Neural progenitor cell (in vitro differentiated cells): ENCODE results near the gene IL16. TPM values are rescaled to one million over a fixed set of nuclear protein-coding genes. Genes with fewer than 3 reads are reported as not detected.

Source experiments
- DNase-seq: peaks from one replicate; pipeline ENCODE4 v3.0.0-alpha.2; 2016; ENCODE audit warnings: low spot score
- H2AFZ ChIP-seq: fragments of 200-600 bp; sonication (generic); replicated peaks from 2 replicates; pipeline ENCODE4 v1.6.1; 2016; ENCODE audit warnings: antibody characterized with exemption
- H3F3A ChIP-seq: fragments of 200-600 bp; sonication (generic); 2 replicates; pipeline ENCODE4 v1.6.1; 2016; ENCODE audit warnings: antibody characterized with exemption, low read depth
- H3K27ac ChIP-seq: fragments of 200-600 bp; sonication (generic); 2 replicates; pipeline ENCODE4 v1.5.1; 2016; ENCODE audit warnings: mild to moderate bottlenecking
- H3K27me3 ChIP-seq: fragments of 200-600 bp; sonication (generic); 2 replicates; pipeline ENCODE4 v1.6.1; 2016; ENCODE audit warnings: mild to moderate bottlenecking, moderate library complexity
- H3K36me3 ChIP-seq: fragments of 200-600 bp; sonication (generic); 2 replicates; pipeline ENCODE4 v1.5.1; 2016
- H3K4me1 ChIP-seq: fragments of 200-600 bp; sonication (generic); 2 replicates; pipeline ENCODE4 v1.6.1; 2016; ENCODE audit warnings: mixed run types
- H3K4me2 ChIP-seq: fragments of 200-600 bp; sonication (generic); 2 replicates; pipeline ENCODE4 v1.6.1; 2016
- H3K4me3 ChIP-seq: fragments of 200-600 bp; sonication (generic); 2 replicates; pipeline ENCODE4 v1.5.1; 2016
- H3K79me2 ChIP-seq: fragments of 200-600 bp; sonication (generic); 2 replicates; pipeline ENCODE4 v1.6.1; 2016; ENCODE audit warnings: low read depth
- H3K9ac ChIP-seq: fragments of 200-600 bp; sonication (generic); 2 replicates; pipeline ENCODE4 v1.6.1; 2016
- H3K9me3 ChIP-seq: fragments of 200-600 bp; sonication (generic); 2 replicates; pipeline ENCODE4 v1.5.1; 2016; ENCODE audit warnings: low read depth
- H4K20me1 ChIP-seq: fragments of 200-600 bp; sonication (generic); 2 replicates; pipeline ENCODE4 v1.6.1; 2016; ENCODE audit warnings: low read depth
- H3K27ac Mint-ChIP-seq: 3 replicates; pipeline ENCODE4 v1.8.0; 2021; ENCODE audit warnings: mixed read lengths
- H3K27me3 Mint-ChIP-seq: 2 replicates; pipeline ENCODE4 v1.8.0; 2022; ENCODE audit warnings: low read depth, mild to moderate bottlenecking, inconsistent platforms, moderate library complexity, mixed read lengths; ENCODE audit not compliant: insufficient read depth
- H3K36me3 Mint-ChIP-seq: 3 replicates; pipeline ENCODE4 v1.8.0; 2021; ENCODE audit warnings: mixed read lengths
- H3K4me1 Mint-ChIP-seq: 3 replicates; pipeline ENCODE4 v1.8.0; 2021; ENCODE audit warnings: mixed read lengths
- H3K4me3 Mint-ChIP-seq: 3 replicates; pipeline ENCODE4 v1.8.0; 2021; ENCODE audit warnings: mild to moderate bottlenecking, moderate library complexity, mixed read lengths
- H3K9me3 Mint-ChIP-seq: 3 replicates; pipeline ENCODE4 v1.8.0; 2020; ENCODE audit warnings: mixed read lengths
- CTCF ChIP-seq: fragments of 200-600 bp; sonication (generic); IDR thresholded peaks from 2 replicates; pipeline ENCODE4 v1.5.1; 2017; ENCODE audit warnings: antibody characterized with exemption, mild to moderate bottlenecking
- EZH2 ChIP-seq: fragments of 200-600 bp; sonication (generic); IDR thresholded peaks from 2 replicates; pipeline ENCODE4 v1.6.1; 2017; ENCODE audit warnings: antibody characterized with exemption, mild to moderate bottlenecking, moderate library complexity
- EZH2phosphoT487 ChIP-seq: fragments of 200-600 bp; sonication (generic); IDR thresholded peaks from 2 replicates; pipeline ENCODE4 v1.6.1; 2017; ENCODE audit warnings: antibody characterized with exemption
- total RNA-seq: library from RNA; depleted of rRNA; stranded (reverse); fragments of >200 nt; gene quantifications from 2 replicates; pipeline ENCODE4 v1.2.3, GENCODE V29; 2015; ENCODE audit warnings: low replicate concordance

IL16 gene
- total RNA-seq, 1 donor from 2014 or later, result not detected

- no peaks in the 10 kb centered on the region for H3K79me2 ChIP-seq
- no peaks in the 10 kb centered on the region for H3K4me1 Mint-ChIP-seq
- H3K27me3 ChIP-seq, result no peaks in the 10 kb centered on the region
- H4K20me1 ChIP-seq, result no peaks in the 10 kb centered on the region
- H3K9me3 ChIP-seq, result no peaks in the 10 kb centered on the region
- no peak overlapping the region for H3K9ac ChIP-seq
- no peaks in the 10 kb centered on the region for H3K9me3 Mint-ChIP-seq
- DNase-seq, result no peak
- no peak overlapping the region for H2AFZ ChIP-seq
- H3K27me3 Mint-ChIP-seq, result peaks cover 4% of the 10 kb centered on the region
- peaks cover 9% of the 10 kb centered on the region for H3K4me1 ChIP-seq
- H3K4me3 ChIP-seq, result no peak overlapping the region
- H3F3A ChIP-seq, result no peaks in the 10 kb centered on the region
- TF ChIP-seq EZH2 (no peak), CTCF (no peak), EZH2phosphoT487 (no peak)
- no peak overlapping the region for H3K4me3 Mint-ChIP-seq
- no peaks in the 10 kb centered on the region for H3K36me3 ChIP-seq
- H3K4me2 ChIP-seq, result no peak overlapping the region
- H3K36me3 Mint-ChIP-seq, result no peaks in the 10 kb centered on the region
- no peak overlapping the region for H3K27ac Mint-ChIP-seq
- no peak overlapping the region for H3K27ac ChIP-seq
These were observed 20.3 kb upstream of the IL16 start for GRCh38 chr15:81176291-81176893.

- Histone ChIP-seq H3F3A (no peaks in the 10 kb centered on the region), H3K9me3 (no peaks in the 10 kb centered on the region), H3K27me3 (no peaks in the 10 kb centered on the region), H3K4me1 (peaks cover 26% of the 10 kb centered on the region), H2AFZ (no peak overlapping the region), H4K20me1 (no peaks in the 10 kb centered on the region), H3K27ac (no peak overlapping the region), H3K4me3 (no peak overlapping the region), H3K4me2 (no peak overlapping the region), H3K79me2 (no peaks in the 10 kb centered on the region), H3K9ac (no peak overlapping the region), H3K36me3 (no peaks in the 10 kb centered on the region)
- H3K9me3 Mint-ChIP-seq, result no peaks in the 10 kb centered on the region
- DNase-seq, result no peak
- no peak overlapping the region for H3K4me3 Mint-ChIP-seq
- no peaks in the 10 kb centered on the region for H3K36me3 Mint-ChIP-seq
- H3K27me3 Mint-ChIP-seq, result no peaks in the 10 kb centered on the region
- TF ChIP-seq EZH2, result no peak
- TF ChIP-seq EZH2phosphoT487, result no peak
- TF ChIP-seq CTCF, result no peak
- no peak overlapping the region for H3K27ac Mint-ChIP-seq
- H3K4me1 Mint-ChIP-seq, result peaks cover 13% of the 10 kb centered on the region
These were observed 18.3 kb upstream of the IL16 start for GRCh38 chr15:81178365-81178764.

GRCh38 chr15:81181220-81181619 is 15.5 kb upstream of the IL16 start:
- H3K9me3 Mint-ChIP-seq, result no peaks in the 10 kb centered on the region
- H3K27me3 Mint-ChIP-seq, result no peaks in the 10 kb centered on the region
- Histone ChIP-seq H3K79me2 (no peaks in the 10 kb centered on the region), H3K4me3 (no peak overlapping the region), H3K9ac (no peak overlapping the region), H3K36me3 (no peaks in the 10 kb centered on the region), H4K20me1 (no peaks in the 10 kb centered on the region), H2AFZ (no peak overlapping the region), H3K27me3 (no peaks in the 10 kb centered on the region), H3F3A (no peaks in the 10 kb centered on the region), H3K4me1 (peaks cover 18% of the 10 kb centered on the region), H3K27ac (no peak overlapping the region), H3K4me2 (no peak overlapping the region), H3K9me3 (no peaks in the 10 kb centered on the region)
- DNase-seq, result no peak
- no peaks in the 10 kb centered on the region for H3K36me3 Mint-ChIP-seq
- no peak overlapping the region for H3K27ac Mint-ChIP-seq
- no peak overlapping the region for H3K4me3 Mint-ChIP-seq
- no peak for TF ChIP-seq EZH2phosphoT487
- TF ChIP-seq EZH2, result no peak
- no peak for TF ChIP-seq CTCF
- peaks cover 19% of the 10 kb centered on the region for H3K4me1 Mint-ChIP-seq
